ENCODE measurements around the gene HYAL2.

DNA sequence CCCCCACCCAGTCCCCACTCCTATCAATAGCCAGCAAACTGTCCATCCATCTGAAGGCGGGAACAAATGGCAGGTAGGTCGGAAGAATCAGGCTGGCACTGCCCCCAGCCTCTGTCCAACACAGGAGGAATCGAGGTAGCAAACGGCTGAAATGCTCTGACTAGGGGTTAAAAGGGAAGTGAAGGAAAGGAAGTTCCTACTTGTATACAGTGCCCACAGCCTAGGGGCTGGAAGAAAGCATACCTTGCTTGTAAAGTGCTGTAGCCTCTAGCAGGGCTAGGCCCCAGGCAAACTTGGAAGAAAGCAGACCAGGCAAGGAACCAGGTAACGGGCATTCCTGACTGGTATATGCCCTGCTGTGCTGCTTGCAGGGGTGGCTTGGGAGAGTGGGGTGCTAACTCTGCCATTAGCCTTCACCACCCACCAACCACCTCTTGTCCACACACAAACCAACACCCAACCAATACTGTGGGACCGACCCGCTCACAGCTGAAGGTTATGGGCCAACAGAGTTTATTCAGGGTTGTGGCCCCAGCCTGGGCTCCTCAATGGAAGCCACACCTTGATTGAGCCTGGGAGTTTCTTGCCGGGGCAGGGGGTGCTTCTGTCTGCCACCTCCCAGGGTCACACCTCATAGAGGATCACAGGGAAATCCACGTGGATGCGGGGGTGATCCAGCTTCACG, 3.1 kb upstream of the HYAL2 start:
- TF ChIP-seq, protein P1, sequence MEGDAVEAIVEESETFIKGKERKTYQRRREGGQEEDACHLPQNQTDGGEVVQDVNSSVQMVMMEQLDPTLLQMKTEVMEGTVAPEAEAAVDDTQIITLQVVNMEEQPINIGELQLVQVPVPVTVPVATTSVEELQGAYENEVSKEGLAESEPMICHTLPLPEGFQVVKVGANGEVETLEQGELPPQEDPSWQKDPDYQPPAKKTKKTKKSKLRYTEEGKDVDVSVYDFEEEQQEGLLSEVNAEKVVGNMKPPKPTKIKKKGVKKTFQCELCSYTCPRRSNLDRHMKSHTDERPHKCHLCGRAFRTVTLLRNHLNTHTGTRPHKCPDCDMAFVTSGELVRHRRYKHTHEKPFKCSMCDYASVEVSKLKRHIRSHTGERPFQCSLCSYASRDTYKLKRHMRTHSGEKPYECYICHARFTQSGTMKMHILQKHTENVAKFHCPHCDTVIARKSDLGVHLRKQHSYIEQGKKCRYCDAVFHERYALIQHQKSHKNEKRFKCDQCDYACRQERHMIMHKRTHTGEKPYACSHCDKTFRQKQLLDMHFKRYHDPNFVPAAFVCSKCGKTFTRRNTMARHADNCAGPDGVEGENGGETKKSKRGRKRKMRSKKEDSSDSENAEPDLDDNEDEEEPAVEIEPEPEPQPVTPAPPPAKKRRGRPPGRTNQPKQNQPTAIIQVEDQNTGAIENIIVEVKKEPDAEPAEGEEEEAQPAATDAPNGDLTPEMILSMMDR (conservative IDR thresholded peaks at IDR 0.05; ENCODE audit: low read length) = no peak
- TF ChIP-seq EZH2phosphoT487 (IDR thresholded peaks at IDR 0.05; ENCODE audit: borderline replicate concordance) = no peak
